ENCODE measurements around the gene GSE1. TPM values are rescaled to one million over a fixed set of nuclear protein-coding genes. Genes with fewer than 3 reads are reported as not detected.

The GSE1 gene
- total and polyA plus RNA-seq, 9 donors: 32.9 to 212 (median 91.4) TPM

DNA sequence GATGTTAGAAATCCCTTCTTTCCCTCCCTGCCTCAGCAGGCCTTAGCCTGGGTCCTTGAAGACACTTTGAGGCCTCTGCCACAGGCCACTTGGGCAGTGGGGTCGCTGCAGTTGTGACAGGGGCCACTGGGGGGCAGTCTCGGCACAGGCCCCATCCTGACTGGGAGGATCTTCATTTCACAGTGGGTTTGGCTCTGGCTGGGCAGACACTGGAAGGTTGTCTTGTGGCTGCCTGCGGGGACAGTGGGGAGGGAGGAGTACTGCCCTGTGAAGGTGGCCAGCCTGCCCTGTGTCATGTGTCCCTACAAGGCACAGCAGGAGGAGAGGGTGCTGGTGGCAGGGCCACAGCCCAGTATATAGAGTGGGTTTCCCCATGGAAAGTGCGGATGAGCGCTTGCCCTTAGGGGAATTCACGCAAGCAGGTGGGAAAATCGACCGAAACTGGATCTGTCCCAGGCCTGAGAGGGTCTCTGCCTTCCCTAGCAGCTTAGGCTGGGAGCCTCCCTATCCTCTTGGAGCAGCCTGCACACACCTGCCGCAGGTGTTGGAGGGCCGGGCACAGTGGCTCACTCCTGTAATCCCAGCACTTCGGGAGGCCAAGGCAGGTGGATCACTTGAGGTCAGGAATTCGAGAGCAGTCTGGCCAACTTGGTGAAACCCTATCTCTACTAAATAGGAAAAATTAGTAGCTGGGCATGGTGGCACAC lies 46.8 kb downstream of the GSE1 start:
- intact Hi-C loops (cut with DNase I): no loop called here
- no peaks in the 10 kb centered on the region for H3K27me3 ChIP-seq
- no peaks in the 10 kb centered on the region for H3K36me3 ChIP-seq
- TF ChIP-seq, protein P1, sequence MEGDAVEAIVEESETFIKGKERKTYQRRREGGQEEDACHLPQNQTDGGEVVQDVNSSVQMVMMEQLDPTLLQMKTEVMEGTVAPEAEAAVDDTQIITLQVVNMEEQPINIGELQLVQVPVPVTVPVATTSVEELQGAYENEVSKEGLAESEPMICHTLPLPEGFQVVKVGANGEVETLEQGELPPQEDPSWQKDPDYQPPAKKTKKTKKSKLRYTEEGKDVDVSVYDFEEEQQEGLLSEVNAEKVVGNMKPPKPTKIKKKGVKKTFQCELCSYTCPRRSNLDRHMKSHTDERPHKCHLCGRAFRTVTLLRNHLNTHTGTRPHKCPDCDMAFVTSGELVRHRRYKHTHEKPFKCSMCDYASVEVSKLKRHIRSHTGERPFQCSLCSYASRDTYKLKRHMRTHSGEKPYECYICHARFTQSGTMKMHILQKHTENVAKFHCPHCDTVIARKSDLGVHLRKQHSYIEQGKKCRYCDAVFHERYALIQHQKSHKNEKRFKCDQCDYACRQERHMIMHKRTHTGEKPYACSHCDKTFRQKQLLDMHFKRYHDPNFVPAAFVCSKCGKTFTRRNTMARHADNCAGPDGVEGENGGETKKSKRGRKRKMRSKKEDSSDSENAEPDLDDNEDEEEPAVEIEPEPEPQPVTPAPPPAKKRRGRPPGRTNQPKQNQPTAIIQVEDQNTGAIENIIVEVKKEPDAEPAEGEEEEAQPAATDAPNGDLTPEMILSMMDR (IDR thresholded peaks at IDR 0.05): peak; percentile 35 to 65 (median 51)
- no peak for TF ChIP-seq EP300 (IDR thresholded peaks at IDR 0.05)
- WGBS, 3 donors: 72 to 78% (median 72%) methylated on average over 12 of the region's 12 CpGs
- no peaks in the 10 kb centered on the region for H3K4me1 ChIP-seq (ENCODE audit: insufficient read depth)
- no peak overlapping the region for H3K4me3 ChIP-seq
- no peak overlapping the region for H3K27ac ChIP-seq
- no peaks in the 10 kb centered on the region for H3K9me3 ChIP-seq
- peak in 3 of 5 donors; percentile 55 to 70 (median 63) for DNase-seq

GRCh38 chr16:85660843-85661739 lies 48.0 kb downstream of the GSE1 start:
- no peaks in the 10 kb centered on the region for H3K4me1 ChIP-seq (ENCODE audit: insufficient read depth)
- WGBS, 3 donors: 89 to 97% (median 89%) methylated on average over 22 to 42 of the region's 42 CpGs
- H3K4me3 ChIP-seq: no peak overlapping the region
- intact Hi-C loops (cut with DNase I): no loop called here
- H3K9me3 ChIP-seq: no peaks in the 10 kb centered on the region
- no peaks in the 10 kb centered on the region for H3K36me3 ChIP-seq
- TF ChIP-seq EP300 (IDR thresholded peaks at IDR 0.05): no peak
- no peak overlapping the region for H3K27ac ChIP-seq
- peak in 2 of 5 donors; percentile 23 to 33 for DNase-seq
- H3K27me3 ChIP-seq: no peaks in the 10 kb centered on the region

DNA sequence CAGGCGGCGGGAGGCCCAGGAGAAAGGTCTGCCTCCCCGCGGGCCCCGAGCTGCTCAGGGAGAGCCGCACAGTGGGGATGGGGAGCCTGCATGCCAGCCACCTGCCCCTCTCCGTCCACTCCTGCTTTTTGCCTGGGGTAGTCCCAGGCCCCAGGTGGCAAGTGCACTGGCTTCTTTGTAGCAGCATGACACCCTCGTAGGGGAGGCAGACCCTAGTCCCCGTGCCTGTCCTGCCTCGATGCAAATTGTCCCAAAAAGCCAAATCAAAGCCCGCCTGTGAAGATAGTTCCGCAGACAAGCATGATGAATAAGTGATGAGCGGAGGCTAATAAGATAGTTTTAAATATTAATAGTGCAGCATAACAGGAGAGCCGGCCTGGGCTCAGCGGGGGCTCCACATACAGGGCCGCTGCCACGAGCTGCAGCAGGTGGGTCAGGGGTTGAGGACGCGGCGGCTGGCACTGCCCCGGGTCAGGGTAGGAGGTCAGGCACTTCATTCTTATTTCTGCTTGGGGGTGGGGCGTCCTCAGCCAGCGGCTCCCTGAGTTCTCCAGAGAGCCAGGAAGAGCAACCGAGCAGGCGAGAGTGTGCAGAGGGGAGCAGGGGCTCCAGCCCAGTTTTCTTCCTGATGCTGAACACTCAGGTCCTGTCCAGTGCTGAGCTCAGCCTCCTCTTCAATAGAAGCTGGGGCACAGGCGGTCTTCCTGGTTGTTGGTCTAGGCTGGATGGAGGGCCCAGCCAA lies 48.8 kb downstream of the GSE1 start:
- TF ChIP-seq, protein P1 (IDR thresholded peaks at IDR 0.05): no peak
- TF ChIP-seq POLR2A (IDR thresholded peaks at IDR 0.05) (no peak), EP300 (IDR thresholded peaks at IDR 0.05) (no peak)
- intact Hi-C loops (cut with DNase I): no loop called here
- no peak for DNase-seq
- Histone ChIP-seq H3K4me1 (ENCODE audit: insufficient read depth) (no peaks in the 10 kb centered on the region), H3K27ac (no peak overlapping the region), H3K27me3 (no peaks in the 10 kb centered on the region), H3K4me3 (no peak overlapping the region), H3K9me3 (no peaks in the 10 kb centered on the region), H3K36me3 (no peaks in the 10 kb centered on the region)
- 86 to 91% (median 88%) methylated on average over 26 of the region's 26 CpGs for WGBS, 3 donors

DNA sequence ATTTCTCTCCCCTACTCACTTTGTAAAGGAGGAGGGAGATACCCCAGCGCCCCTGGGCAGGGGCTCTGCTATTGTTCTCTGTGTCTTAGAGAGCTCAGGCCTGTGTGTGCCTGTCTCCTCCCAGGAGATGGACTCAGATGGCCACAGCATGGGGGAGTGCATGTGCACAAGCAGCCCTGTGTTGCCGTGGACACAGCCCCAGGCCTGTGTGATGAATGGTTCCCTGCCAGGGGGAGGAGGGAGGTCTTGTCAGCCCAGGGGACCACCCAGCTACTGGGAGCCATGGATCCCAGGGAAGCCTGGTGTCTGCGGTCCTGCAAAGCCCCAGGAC lies 49.3 kb downstream of the GSE1 start:
- DNase-seq: peak in 1 of 5 donors; percentile 23
- WGBS, 3 donors: 60 to 75% (median 73%) methylated on average over 3 of the region's 3 CpGs
- H3K4me3 ChIP-seq: no peak overlapping the region
- no peaks in the 10 kb centered on the region for H3K9me3 ChIP-seq
- no peaks in the 10 kb centered on the region for H3K27me3 ChIP-seq
- H3K36me3 ChIP-seq: no peaks in the 10 kb centered on the region
- intact Hi-C loops (cut with DNase I): no loop called here
- TF ChIP-seq POLR2A (IDR thresholded peaks at IDR 0.05): no peak
- no peaks in the 10 kb centered on the region for H3K4me1 ChIP-seq (ENCODE audit: insufficient read depth)
- H3K27ac ChIP-seq: no peak overlapping the region
